HL-60/S4 (cell line): ENCODE measurements around the gene CPEB2.

Source experiments
- in situ Hi-C: fragments of 300-500 bp; cut with MboI; formaldehyde crosslinking; loops from 2 replicates; pipeline ENCODE4 v1.14.3; 2022; ENCODE audit warnings: low sequenced_read_pairs

Gene CPEB2

DNA sequence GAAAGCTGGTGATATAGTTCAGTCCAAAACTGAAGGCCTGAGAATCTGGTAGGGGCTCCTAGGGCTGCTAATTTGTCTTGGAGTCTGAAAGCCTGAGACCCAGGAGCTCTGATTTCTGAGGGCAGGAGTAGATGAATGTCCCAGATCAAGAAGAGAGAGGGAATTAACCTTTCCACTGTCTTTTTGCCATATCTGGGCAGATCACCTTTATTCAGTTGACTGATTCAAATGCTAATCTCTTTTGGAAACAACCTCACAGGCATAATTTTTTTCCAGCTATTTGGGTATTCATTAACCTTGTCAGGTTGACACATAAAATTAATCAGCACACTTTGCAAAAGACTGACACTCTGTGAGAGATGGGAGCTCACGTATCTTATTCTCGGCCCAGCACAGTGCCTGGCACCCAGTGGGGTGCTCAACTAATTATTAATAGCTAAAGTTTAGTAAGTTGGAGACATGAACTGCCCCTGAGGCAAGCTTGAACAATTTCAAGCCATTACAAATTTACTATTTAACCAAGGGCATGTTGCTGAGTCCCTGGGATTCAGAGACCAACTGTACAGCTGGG lies 114.3 kb downstream of the CPEB2 start:
- in situ Hi-C loops = no loop called here

DNA sequence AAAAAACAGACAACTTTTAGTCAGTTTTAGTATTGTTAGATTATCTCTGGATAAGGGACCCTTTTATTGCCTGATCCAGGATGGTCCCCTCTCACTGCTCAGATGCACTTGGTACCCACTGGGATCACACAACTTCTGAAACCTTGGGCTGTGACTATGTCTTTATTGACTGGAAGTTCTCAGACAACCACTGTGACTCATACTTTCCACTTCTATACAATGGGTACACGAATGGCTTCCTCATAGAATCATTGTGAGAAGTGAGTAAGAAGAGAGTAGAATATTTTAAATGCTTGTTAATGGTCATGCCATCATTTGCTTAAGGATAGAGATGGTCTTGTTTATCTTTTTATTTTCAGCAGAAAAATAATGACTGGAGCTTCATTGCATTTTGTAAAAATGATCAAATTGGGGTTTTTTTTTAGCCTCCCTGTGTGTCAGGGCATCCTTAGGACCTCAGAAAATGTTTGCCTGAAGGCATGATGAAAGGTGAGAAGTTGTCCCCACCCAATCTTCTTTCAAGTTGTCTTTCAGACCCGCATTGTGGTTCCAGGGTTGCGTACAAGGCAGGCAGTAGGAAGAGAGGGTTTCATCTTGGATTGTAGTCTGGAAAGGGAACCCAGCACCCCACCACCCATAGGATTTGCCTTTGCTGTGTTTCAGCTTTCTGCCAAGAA lies 115.1 kb downstream of the CPEB2 start:
- in situ Hi-C loops = no loop called here

DNA sequence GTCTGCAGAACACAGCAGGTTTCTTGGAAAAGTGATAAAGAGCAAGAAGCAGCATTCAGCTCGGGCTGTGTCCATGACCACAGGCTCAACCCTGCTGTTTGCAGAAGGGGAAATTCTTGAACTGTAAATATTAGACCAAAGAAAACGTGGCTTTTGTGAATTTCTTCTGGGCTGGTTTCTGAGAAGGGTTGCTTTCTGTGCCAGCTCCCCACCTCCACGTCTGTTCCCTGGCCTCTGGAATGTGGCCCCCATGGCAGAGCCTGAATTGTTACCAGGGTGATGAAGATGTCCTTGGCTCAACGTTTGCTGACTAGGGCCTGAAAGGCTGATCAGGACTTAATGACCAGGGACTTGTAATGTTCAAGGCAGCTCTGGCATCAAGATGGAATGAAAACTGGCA lies 116.0 kb downstream of the CPEB2 start:
- in situ Hi-C loops = no loop called here
